Tibial artery (tissue), 4 donors: ENCODE data around the gene SIGLECL1.

Experiments
- DNase-seq, 2 donors: peaks; one replicate each; pipeline ENCODE4 v3.0.0-alpha.2; 2019
- H3K27ac ChIP-seq, 2 donors: fragments of 200-600 bp; sonication (generic) in 1 of 2; 1 replicate in 1 of 2; 2 replicates in 1 of 2; pipeline ENCODE4 v1.5.1; 2018 to 2019; ENCODE audit warnings: mild to moderate bottlenecking in 1 of 2
- H3K27me3 ChIP-seq, 2 donors: fragments of 200-600 bp; sonication (generic) in 1 of 2; one replicate each; pipeline versions ENCODE4 v1.5.1 to v1.6.0; 2016 to 2019
- H3K36me3 ChIP-seq, 3 donors: fragments of 200-600 bp; sonication (generic) in 2 of 3; one replicate each; pipeline ENCODE4 v1.5.1; 2016 to 2019; ENCODE audit warnings: mild to moderate bottlenecking in 2 of 3
- H3K4me1 ChIP-seq, 4 donors: fragments of 200-600 bp; sonication (generic) in 2 of 4; 1 replicate in 3 of 4; 2 replicates in 1 of 4; pipeline ENCODE4 v1.5.1; 2016 to 2019
- H3K4me3 ChIP-seq, 2 donors: fragments of 200-600 bp; sonication (generic) in 1 of 2; 1 replicate in 1 of 2; 2 replicates in 1 of 2; pipeline ENCODE4 v1.5.1; 2018 to 2019; ENCODE audit warnings: mild to moderate bottlenecking in 2 of 2
- H3K9me3 ChIP-seq, 3 donors: fragments of 200-600 bp; sonication (generic) in 1 of 3; one replicate each; pipeline ENCODE4 v1.5.1; 2016 to 2019
- intact Hi-C: fragments of 100-400 bp; cut with DNase I; formaldehyde crosslinking; loops from one replicate; pipeline ENCODE4 v1.15.0; 2023; ENCODE audit warnings: low total_unique reads
- TF ChIP-seq, protein P1 (sequence below), 2 experiments: fragments of 200-600 bp in 1 of 2; fragments of 450-650 bp in 1 of 2; IDR thresholded peaks; one replicate each; pipeline ENCODE4 v1.5.1; 2017 to 2019; ENCODE audit warnings: antibody characterized with exemption in 2 of 2, mild to moderate bottlenecking in 1 of 2, moderate library complexity in 1 of 2

Gene SIGLECL1

DNA sequence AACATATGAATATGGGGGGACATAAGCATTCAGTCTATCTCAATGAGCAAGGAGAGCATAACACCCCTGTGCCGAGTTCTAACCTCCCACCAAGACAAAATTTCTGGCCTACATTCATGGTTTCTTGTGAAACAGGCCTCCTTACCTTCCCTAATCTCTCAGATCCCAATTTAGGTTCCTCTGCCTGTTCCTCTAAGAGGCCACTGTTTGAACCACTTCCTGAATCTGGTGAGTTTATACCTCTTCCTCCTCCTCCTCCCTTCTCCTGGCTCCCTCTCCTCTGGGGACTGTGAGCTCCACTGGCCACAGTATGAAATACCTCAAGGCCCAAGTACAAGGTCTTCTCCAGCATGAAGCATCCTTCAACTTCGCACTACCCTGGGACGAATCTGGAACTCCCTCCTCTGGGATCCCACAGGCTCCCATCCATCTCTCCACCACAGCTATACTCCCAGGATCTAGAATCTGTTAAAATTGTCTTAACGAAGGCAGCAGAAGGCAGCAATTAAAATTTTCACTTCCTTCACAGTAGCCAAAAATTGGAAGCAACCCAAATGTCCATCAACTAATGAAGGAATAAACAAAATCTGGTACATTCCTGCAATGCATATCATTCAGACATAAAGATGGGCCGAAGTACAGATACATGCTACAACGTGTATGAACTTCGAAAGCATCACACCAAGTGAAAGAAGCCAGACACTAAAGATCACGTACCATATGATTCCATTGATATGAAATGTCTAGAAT lies 7.8 kb upstream of the SIGLECL1 start:
- no peak for DNase-seq

DNA sequence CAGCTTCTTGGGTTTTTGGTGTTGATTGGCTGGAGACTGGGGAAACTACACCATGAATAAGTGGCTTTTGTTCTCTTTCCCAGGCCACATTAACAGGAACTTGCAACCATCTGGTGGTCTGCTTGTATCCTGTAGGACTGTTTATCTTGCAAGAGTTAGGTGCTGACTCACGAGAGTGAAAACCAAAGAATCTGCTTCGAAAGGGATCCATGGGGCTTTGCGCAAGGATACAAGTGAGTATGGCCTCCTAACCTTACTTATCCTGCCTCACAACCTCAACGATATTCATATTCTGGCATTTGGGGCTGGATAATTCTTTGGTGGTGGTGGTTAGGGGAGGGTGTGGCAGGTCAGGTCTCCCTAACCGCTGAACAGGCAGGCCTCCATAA lies 4.7 kb upstream of the SIGLECL1 start:
- Histone ChIP-seq H3K36me3 (no peaks in the 10 kb centered on the region), H3K27me3 (no peaks in the 10 kb centered on the region), H3K27ac (no peak overlapping the region), H3K4me3 (no peak overlapping the region), H3K4me1 (no peaks in the 10 kb centered on the region), H3K9me3 (no peaks in the 10 kb centered on the region)
- intact Hi-C loops = no loop called here
- TF ChIP-seq, protein P1, sequence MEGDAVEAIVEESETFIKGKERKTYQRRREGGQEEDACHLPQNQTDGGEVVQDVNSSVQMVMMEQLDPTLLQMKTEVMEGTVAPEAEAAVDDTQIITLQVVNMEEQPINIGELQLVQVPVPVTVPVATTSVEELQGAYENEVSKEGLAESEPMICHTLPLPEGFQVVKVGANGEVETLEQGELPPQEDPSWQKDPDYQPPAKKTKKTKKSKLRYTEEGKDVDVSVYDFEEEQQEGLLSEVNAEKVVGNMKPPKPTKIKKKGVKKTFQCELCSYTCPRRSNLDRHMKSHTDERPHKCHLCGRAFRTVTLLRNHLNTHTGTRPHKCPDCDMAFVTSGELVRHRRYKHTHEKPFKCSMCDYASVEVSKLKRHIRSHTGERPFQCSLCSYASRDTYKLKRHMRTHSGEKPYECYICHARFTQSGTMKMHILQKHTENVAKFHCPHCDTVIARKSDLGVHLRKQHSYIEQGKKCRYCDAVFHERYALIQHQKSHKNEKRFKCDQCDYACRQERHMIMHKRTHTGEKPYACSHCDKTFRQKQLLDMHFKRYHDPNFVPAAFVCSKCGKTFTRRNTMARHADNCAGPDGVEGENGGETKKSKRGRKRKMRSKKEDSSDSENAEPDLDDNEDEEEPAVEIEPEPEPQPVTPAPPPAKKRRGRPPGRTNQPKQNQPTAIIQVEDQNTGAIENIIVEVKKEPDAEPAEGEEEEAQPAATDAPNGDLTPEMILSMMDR (IDR thresholded peaks at IDR 0.05) = no peak
- no peak for DNase-seq

More for the DNA sequence above, 7.8 kb upstream of the SIGLECL1 start:
- Histone ChIP-seq H3K36me3 (no peaks in the 10 kb centered on the region), H3K4me1 (no peaks in the 10 kb centered on the region), H3K4me3 (no peak overlapping the region), H3K27ac (no peak overlapping the region), H3K27me3 (no peaks in the 10 kb centered on the region), H3K9me3 (no peaks in the 10 kb centered on the region)
- TF ChIP-seq, protein P1 (IDR thresholded peaks at IDR 0.05) = no peak
- intact Hi-C loops = no loop called here

DNA sequence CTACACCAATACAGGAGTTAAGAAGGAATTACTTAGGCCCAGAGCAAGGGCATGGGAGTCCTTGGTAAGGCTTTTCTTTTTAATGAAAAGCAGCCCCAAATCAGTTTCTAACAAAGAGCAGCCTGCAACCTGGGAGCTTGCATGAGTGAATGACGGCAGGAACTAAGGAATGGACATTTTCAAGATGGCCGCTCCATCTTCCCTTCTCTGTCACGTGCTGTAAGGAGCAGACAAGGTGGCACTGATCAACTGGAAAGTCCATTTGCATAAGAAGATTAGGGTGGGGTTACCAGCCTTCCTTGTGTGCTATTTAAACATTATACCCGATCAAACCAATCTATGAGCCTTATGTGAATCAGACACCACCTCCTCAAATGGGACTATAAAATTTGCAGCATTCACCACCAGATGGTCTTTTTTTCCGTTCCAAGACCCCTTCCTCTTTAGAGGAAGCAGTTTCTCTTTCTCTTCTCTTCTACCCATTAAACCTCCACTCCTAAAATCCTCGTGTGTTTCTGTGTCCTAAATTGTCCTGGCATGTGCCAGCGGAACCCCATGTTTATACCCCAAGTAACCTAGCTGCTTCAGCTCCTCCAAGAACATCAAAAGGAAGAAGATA lies 2.8 kb upstream of the SIGLECL1 start:
- Histone ChIP-seq H3K36me3 (no peaks in the 10 kb centered on the region), H3K4me3 (no peak overlapping the region), H3K27ac (no peak overlapping the region), H3K9me3 (no peaks in the 10 kb centered on the region), H3K27me3 (no peaks in the 10 kb centered on the region), H3K4me1 (no peaks in the 10 kb centered on the region)
- TF ChIP-seq, protein P1 (IDR thresholded peaks at IDR 0.05) = no peak
- intact Hi-C loops = no loop called here
- DNase-seq = no peak

DNA sequence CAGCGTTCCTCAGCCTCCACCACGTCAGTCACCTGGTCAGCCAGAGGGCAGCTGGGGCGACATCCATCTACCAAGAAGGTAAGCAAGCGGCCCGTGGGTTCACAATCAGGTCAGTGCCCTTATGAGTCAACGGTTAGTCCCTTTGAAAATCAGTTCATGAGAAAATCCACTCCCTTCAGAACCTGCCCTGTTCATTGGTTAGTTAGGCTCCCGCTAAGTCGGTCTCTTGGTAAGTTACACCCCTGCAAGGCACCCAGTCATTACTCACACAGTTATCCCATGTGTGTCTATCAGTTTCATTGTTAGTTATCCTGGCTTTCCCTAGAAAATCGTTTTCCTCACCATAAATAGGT lies 564 bp downstream of the SIGLECL1 start:
- H3K4me1 ChIP-seq = no peaks in the 10 kb centered on the region

DNA sequence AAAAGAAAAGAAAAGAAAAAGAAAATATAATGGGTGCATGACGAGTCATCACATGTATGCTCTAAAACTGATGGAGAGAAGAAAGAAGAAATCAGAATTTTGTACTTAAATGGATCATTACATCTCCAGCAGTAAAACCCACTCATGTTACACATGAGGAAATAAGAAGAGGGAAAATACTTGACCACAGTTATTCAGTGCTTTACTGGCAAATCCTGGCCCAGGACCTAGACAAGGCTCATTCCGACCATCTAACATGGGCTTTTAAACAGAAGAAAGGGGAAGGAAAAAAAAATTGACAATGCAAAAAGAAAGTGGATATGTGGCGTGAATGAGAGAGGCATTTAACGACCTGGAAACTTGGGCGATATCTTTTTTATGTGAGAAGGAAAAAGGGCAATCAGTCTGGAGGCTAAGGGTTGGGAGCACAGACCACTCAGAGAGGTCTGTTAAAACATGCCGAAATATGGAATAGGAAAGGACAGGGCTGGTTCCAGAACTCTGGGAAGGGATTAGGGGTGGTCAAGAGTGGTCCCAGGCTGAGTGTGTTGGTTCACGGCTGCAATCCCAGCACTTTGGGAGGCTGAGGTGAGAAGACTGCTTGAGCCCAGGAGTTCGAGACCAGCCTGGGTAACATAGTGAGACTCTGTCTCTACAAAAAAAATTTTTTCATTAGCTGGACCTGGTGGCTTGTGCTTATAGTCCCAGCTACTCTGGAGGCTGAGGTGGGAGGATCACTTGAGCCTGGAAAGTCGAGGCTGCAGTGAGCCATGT lies 1.6 kb downstream of the SIGLECL1 start:
- intact Hi-C loops = no loop called here
- H3K36me3 ChIP-seq = no peaks in the 10 kb centered on the region
- no peaks in the 10 kb centered on the region for H3K9me3 ChIP-seq
- no peak overlapping the region for H3K27ac ChIP-seq
- H3K27me3 ChIP-seq = no peaks in the 10 kb centered on the region
- no peak for DNase-seq
- H3K4me1 ChIP-seq = no peaks in the 10 kb centered on the region
- TF ChIP-seq, protein P1 (IDR thresholded peaks at IDR 0.05) = no peak
- H3K4me3 ChIP-seq = no peak overlapping the region

More for the DNA sequence above, 564 bp downstream of the SIGLECL1 start:
- Histone ChIP-seq H3K9me3 (no peaks in the 10 kb centered on the region), H3K27me3 (no peaks in the 10 kb centered on the region), H3K36me3 (no peaks in the 10 kb centered on the region), H3K4me3 (no peak overlapping the region), H3K27ac (no peak overlapping the region)
- TF ChIP-seq, protein P1 (IDR thresholded peaks at IDR 0.05) = no peak
- no peak for DNase-seq
- intact Hi-C loops = no loop called here
